Measurements from ENCODE around the gene GMFB.

DNA sequence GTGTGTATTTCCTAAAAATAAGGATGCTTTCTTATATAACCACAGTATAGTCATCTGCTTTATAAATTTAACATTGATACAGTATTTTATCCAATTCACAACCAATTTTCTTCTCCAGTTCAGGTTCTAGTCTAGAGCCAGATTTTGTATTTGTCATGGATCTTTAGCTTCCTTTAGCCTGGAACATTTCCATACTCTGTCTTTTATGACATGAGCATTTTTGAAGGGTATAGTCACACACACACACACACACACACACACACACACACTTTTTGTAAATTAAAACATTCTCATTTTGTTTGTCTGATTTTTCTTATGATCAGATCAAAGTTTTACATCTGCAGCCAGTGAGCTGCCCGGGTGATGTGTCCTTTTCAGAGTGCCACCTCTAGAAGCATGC, 46.3 kb upstream of the GMFB start:
- TF ChIP-seq, protein P1, sequence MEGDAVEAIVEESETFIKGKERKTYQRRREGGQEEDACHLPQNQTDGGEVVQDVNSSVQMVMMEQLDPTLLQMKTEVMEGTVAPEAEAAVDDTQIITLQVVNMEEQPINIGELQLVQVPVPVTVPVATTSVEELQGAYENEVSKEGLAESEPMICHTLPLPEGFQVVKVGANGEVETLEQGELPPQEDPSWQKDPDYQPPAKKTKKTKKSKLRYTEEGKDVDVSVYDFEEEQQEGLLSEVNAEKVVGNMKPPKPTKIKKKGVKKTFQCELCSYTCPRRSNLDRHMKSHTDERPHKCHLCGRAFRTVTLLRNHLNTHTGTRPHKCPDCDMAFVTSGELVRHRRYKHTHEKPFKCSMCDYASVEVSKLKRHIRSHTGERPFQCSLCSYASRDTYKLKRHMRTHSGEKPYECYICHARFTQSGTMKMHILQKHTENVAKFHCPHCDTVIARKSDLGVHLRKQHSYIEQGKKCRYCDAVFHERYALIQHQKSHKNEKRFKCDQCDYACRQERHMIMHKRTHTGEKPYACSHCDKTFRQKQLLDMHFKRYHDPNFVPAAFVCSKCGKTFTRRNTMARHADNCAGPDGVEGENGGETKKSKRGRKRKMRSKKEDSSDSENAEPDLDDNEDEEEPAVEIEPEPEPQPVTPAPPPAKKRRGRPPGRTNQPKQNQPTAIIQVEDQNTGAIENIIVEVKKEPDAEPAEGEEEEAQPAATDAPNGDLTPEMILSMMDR (IDR thresholded peaks at IDR 0.05), result no peak
- no peak for TF ChIP-seq EP300 (IDR thresholded peaks at IDR 0.05)
